Kidney (tissue), 14 donors: ENCODE measurements around the gene ABHD6. TPM values are rescaled to one million over a fixed set of nuclear protein-coding genes. Genes with fewer than 3 reads are reported as not detected.
A peak's percentile ranks its signal among the peaks of the same experiment; 100 is the strongest.

Experiments used
- DNase-seq, 5 donors: peaks; one replicate each; pipeline ENCODE4 v3.0.0-alpha.2; 2013 to 2020
- FAIRE-seq: peaks from 2 replicates; lab custom pipeline; 2012; peaks lifted over from hg19 to GRCh38; lab: Jason Lieb, UNC
- H3K27ac ChIP-seq, 2 donors: one replicate each; pipeline ENCODE4 v1.7.0; 2013; ENCODE audit warnings: low read depth in 2 of 2, low read length in 2 of 2, inconsistent platforms in 1 of 2
- H3K27me3 ChIP-seq: one replicate; pipeline ENCODE4 v1.7.1; 2013; ENCODE audit warnings: low read length, inconsistent platforms; ENCODE audit not compliant: control insufficient read depth, insufficient read depth
- H3K36me3 ChIP-seq, 3 donors: one replicate each; pipeline versions ENCODE4 v1.7.0 to v1.7.1; 2013; ENCODE audit warnings: low read length in 3 of 3, control low read depth in 1 of 3, inconsistent platforms in 1 of 3; ENCODE audit not compliant: insufficient read depth in 3 of 3, control insufficient read depth in 2 of 3
- H3K4me1 ChIP-seq, 3 donors: one replicate each; pipeline versions ENCODE4 v1.7.0 to v1.7.1; 2013; ENCODE audit warnings: low read length in 3 of 3, inconsistent platforms in 1 of 3, low read depth in 1 of 3; ENCODE audit not compliant: control insufficient read depth in 2 of 3, insufficient read depth in 2 of 3
- H3K4me3 ChIP-seq, 3 donors: one replicate each; pipeline versions ENCODE4 v1.7.0 to v1.8.1; 2013; ENCODE audit warnings: low read length in 3 of 3, control low read depth in 1 of 3, inconsistent platforms in 1 of 3
- H3K9ac ChIP-seq, 3 donors: one replicate each; pipeline versions ENCODE4 v1.7.0 to v1.7.1; 2013; ENCODE audit warnings: low read length in 3 of 3, control low read depth in 1 of 3, inconsistent platforms in 1 of 3
- H3K9me3 ChIP-seq, 3 donors: one replicate each; pipeline versions ENCODE4 v1.7.0 to v1.7.1; 2013; ENCODE audit warnings: low read length in 3 of 3, control low read depth in 1 of 3, inconsistent platforms in 1 of 3; ENCODE audit not compliant: control insufficient read depth in 2 of 3, insufficient read depth in 1 of 3
- CTCF ChIP-seq: IDR thresholded peaks from 3 replicates; pipeline ENCODE4 v1.5.1; 2012; ENCODE audit warnings: mild to moderate bottlenecking, moderate library complexity, borderline replicate concordance; ENCODE audit not compliant: insufficient read depth; ENCODE audit errors: extremely low read depth
- intact Hi-C: fragments of 100-400 bp; cut with DNase I; formaldehyde crosslinking; loops from one replicate; pipeline ENCODE4 v1.11.1; 2022
- polyA plus RNA-seq: library from polyadenylated mRNA; stranded (reverse); fragments of 350-450 nt; fragmentation: Illumina TruSeq; extraction: RNeasy Lipid Tissue Mini Kit (QIAGEN cat#74804); gene quantifications from one replicate; pipeline ENCODE4 v1.2.3, GENCODE V29; 2014; ENCODE audit warnings: low read depth, low replicate concordance; ENCODE audit not compliant: insufficient read depth
- total RNA-seq: library from RNA; stranded (reverse); fragmentation: NEBNext Ultra II Directional; extraction: Animal tissue kit (Norgen Biotek cat#: 25700); gene quantifications from one replicate; pipeline ENCODE4 v1.2.1, GENCODE V29; 2021
- donor health status: control.
- donor health status: control.
- donor health status: control.
- donor health status: control.
- donor health status: control.
- donor health status: DM: yes; HTN: yes; CAD: no.
- donor health status: Normal renal cell carcinoma (clear cell type).

ABHD6 gene
- total and polyA plus RNA-seq, 2 donors from 2014 or later: 10.2 to 21.4 TPM

- Histone ChIP-seq H3K4me1 (no peaks in the 10 kb centered on the region), H3K9me3 (no peaks in the 10 kb centered on the region), H3K9ac (no peak overlapping the region), H3K4me3 (no peak overlapping the region), H3K36me3 (no peaks in the 10 kb centered on the region), H3K27me3 (no peaks in the 10 kb centered on the region), H3K27ac (no peak overlapping the region)
- TF ChIP-seq CTCF: no peak
- FAIRE-seq (no peak), DNase-seq (peak in 1 of 5 donors; percentile 4)
- intact Hi-C loops: no loop called here
Observed at GRCh38 chr3:58206406-58207011, 31.1 kb upstream of the ABHD6 start.

- H3K27me3 ChIP-seq: no peaks in the 10 kb centered on the region
- H3K9ac ChIP-seq: no peak overlapping the region
- H3K27ac ChIP-seq: no peak overlapping the region
- H3K4me3 ChIP-seq: no peak overlapping the region
- DNase-seq (no peak), FAIRE-seq (no peak)
- no peaks in the 10 kb centered on the region for H3K9me3 ChIP-seq
- H3K36me3 ChIP-seq: no peaks in the 10 kb centered on the region
- no peak for TF ChIP-seq CTCF
- H3K4me1 ChIP-seq: no peaks in the 10 kb centered on the region
- intact Hi-C loops: no loop called here
Observed at GRCh38 chr3:58207954-58208353, 29.6 kb upstream of the ABHD6 start.

- no peak overlapping the region for H3K27ac ChIP-seq
- no peak for DNase-seq
- peak overlapping the region in 2 of 3 donors; percentile 9 to 54 for H3K4me3 ChIP-seq
- intact Hi-C loops: no loop called here
- H3K27me3 ChIP-seq: no peaks in the 10 kb centered on the region
- no peaks in the 10 kb centered on the region for H3K36me3 ChIP-seq
- H3K9ac ChIP-seq: no peak overlapping the region
- H3K4me1 ChIP-seq: no peaks in the 10 kb centered on the region
- H3K9me3 ChIP-seq: no peaks in the 10 kb centered on the region
- no peak for TF ChIP-seq CTCF
- no peak for FAIRE-seq
Observed at GRCh38 chr3:58209933-58210332, 27.7 kb upstream of the ABHD6 start.
